ENCODE measurements around the gene CCNI. TPM values are rescaled to one million over a fixed set of nuclear protein-coding genes. Genes with fewer than 3 reads are reported as not detected.
A peak's percentile ranks its signal among the peaks of the same experiment; 100 is the strongest.

Gene CCNI
- total RNA-seq, 1 experiment from 2014 or later = 105 TPM

DNA sequence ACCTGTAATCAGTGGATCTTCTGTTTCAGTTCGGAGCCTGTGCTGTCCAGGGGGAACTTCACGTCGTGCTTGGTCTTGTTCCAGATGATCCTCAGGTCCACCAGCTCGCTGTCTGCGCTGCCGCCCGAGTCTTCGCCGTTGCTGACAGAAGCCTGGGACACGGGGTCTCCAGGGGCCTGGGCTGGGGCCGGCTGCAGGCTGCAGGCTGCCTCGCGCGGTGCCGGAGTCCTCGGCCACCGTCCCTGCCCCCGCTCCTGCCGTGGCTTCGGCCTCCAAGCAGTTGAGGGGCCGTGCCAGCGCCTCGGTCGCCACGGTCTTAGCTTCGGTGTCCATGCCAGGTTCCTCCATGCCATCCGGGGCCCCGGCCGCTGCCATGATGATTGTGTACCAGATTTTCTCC is 37.3 kb upstream of the CCNI start:
- no peaks in the 10 kb centered on the region for H3K36me3 ChIP-seq (ENCODE audit: insufficient read depth, low read length)
- no peak overlapping the region for H3K9ac ChIP-seq (ENCODE audit: low read length)
- no peaks in the 10 kb centered on the region for H3K79me2 ChIP-seq (ENCODE audit: low read length)
- H3K27me3 ChIP-seq (ENCODE audit: low read length) = no peaks in the 10 kb centered on the region
- no peak for DNase-seq
- no peaks in the 10 kb centered on the region for H4K20me1 ChIP-seq (ENCODE audit: insufficient read depth, low read depth, low read length)
- H3K9me2 ChIP-seq (replicated peaks; ENCODE audit: insufficient read depth, low read length) = no peaks in the 10 kb centered on the region
- H2AFZ ChIP-seq (ENCODE audit: low read length) = no peak overlapping the region
- no peaks in the 10 kb centered on the region for H3K4me1 ChIP-seq (ENCODE audit: low read length)
- H3K4me2 ChIP-seq (ENCODE audit: low read depth, low read length, poor library complexity, severe bottlenecking) = no peak overlapping the region
- H3K27ac ChIP-seq (ENCODE audit: low read length) = no peak overlapping the region
- no peaks in the 10 kb centered on the region for H3K9me3 ChIP-seq (ENCODE audit: low read length)
- H3K4me3 ChIP-seq (ENCODE audit: low read length) = no peak overlapping the region

- DNase-seq = no peak
- H3K9me2 ChIP-seq (replicated peaks; ENCODE audit: insufficient read depth, low read length) = no peaks in the 10 kb centered on the region
- no peaks in the 10 kb centered on the region for H3K27me3 ChIP-seq (ENCODE audit: low read length)
- no peak overlapping the region for H3K4me3 ChIP-seq (ENCODE audit: low read length)
- H3K27ac ChIP-seq (ENCODE audit: low read length) = no peak overlapping the region
- no peaks in the 10 kb centered on the region for H3K79me2 ChIP-seq (ENCODE audit: low read length)
- no peaks in the 10 kb centered on the region for H3K36me3 ChIP-seq (ENCODE audit: insufficient read depth, low read length)
- no peaks in the 10 kb centered on the region for H3K9me3 ChIP-seq (ENCODE audit: low read length)
- H3K4me2 ChIP-seq (ENCODE audit: low read depth, low read length, poor library complexity, severe bottlenecking) = no peak overlapping the region
- H4K20me1 ChIP-seq (ENCODE audit: insufficient read depth, low read depth, low read length) = no peaks in the 10 kb centered on the region
- no peaks in the 10 kb centered on the region for H3K4me1 ChIP-seq (ENCODE audit: low read length)
- H2AFZ ChIP-seq (ENCODE audit: low read length) = no peak overlapping the region
- H3K9ac ChIP-seq (ENCODE audit: low read length) = no peak overlapping the region
Observed at GRCh38 chr4:77110730-77111129, 34.9 kb upstream of the CCNI start.

GRCh38 chr4:77104791-77105540 is 29.2 kb upstream of the CCNI start:
- Histone ChIP-seq H3K27me3 (ENCODE audit: low read length) (no peaks in the 10 kb centered on the region), H2AFZ (ENCODE audit: low read length) (no peak overlapping the region), H3K4me2 (ENCODE audit: low read depth, low read length, poor library complexity, severe bottlenecking) (no peak overlapping the region), H3K79me2 (ENCODE audit: low read length) (no peaks in the 10 kb centered on the region), H4K20me1 (ENCODE audit: insufficient read depth, low read depth, low read length) (no peaks in the 10 kb centered on the region), H3K36me3 (ENCODE audit: insufficient read depth, low read length) (no peaks in the 10 kb centered on the region), H3K4me1 (ENCODE audit: low read length) (no peaks in the 10 kb centered on the region), H3K4me3 (ENCODE audit: low read length) (no peak overlapping the region), H3K9me2 (replicated peaks; ENCODE audit: insufficient read depth, low read length) (no peaks in the 10 kb centered on the region), H3K27ac (ENCODE audit: low read length) (no peak overlapping the region), H3K9ac (ENCODE audit: low read length) (no peak overlapping the region), H3K9me3 (ENCODE audit: low read length) (no peaks in the 10 kb centered on the region)
- no peak for DNase-seq

DNA sequence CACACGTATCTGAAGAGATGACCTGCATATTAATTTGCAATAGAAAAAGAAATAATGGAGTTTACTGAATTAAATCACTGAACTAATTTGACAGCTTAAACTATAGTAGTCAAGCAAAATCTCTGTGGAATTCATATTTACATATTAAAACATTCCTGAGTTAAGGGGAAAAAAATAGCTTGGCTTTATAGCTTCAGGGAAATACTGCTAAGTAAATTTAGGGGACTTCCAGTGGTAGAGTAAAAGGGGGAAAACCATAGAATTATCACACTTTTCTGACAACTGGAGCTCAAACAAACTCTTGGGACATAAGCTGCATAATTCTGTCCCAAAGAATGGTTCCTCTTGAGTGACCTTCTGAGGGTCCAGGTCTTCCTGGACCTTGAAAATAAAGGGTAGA is 28.6 kb upstream of the CCNI start:
- H3K4me1 ChIP-seq (ENCODE audit: low read length) = no peaks in the 10 kb centered on the region
- H3K27me3 ChIP-seq (ENCODE audit: low read length) = no peaks in the 10 kb centered on the region
- no peak overlapping the region for H2AFZ ChIP-seq (ENCODE audit: low read length)
- H3K79me2 ChIP-seq (ENCODE audit: low read length) = no peaks in the 10 kb centered on the region
- H3K9me3 ChIP-seq (ENCODE audit: low read length) = no peaks in the 10 kb centered on the region
- H4K20me1 ChIP-seq (ENCODE audit: insufficient read depth, low read depth, low read length) = no peaks in the 10 kb centered on the region
- DNase-seq = no peak
- no peak overlapping the region for H3K9ac ChIP-seq (ENCODE audit: low read length)
- H3K36me3 ChIP-seq (ENCODE audit: insufficient read depth, low read length) = no peaks in the 10 kb centered on the region
- no peak overlapping the region for H3K4me3 ChIP-seq (ENCODE audit: low read length)
- no peak overlapping the region for H3K4me2 ChIP-seq (ENCODE audit: low read depth, low read length, poor library complexity, severe bottlenecking)
- no peak overlapping the region for H3K27ac ChIP-seq (ENCODE audit: low read length)
- H3K9me2 ChIP-seq (replicated peaks; ENCODE audit: insufficient read depth, low read length) = no peaks in the 10 kb centered on the region

- DNase-seq = no peak
- Histone ChIP-seq H3K4me3 (ENCODE audit: low read length) (no peak overlapping the region), H2AFZ (ENCODE audit: low read length) (no peak overlapping the region), H3K79me2 (ENCODE audit: low read length) (no peaks in the 10 kb centered on the region), H3K4me2 (ENCODE audit: low read depth, low read length, poor library complexity, severe bottlenecking) (no peak overlapping the region), H3K9ac (ENCODE audit: low read length) (no peak overlapping the region), H3K9me3 (ENCODE audit: low read length) (no peaks in the 10 kb centered on the region), H4K20me1 (ENCODE audit: insufficient read depth, low read depth, low read length) (no peaks in the 10 kb centered on the region), H3K27me3 (ENCODE audit: low read length) (no peaks in the 10 kb centered on the region), H3K9me2 (replicated peaks; ENCODE audit: insufficient read depth, low read length) (no peaks in the 10 kb centered on the region), H3K36me3 (ENCODE audit: insufficient read depth, low read length) (no peaks in the 10 kb centered on the region), H3K4me1 (ENCODE audit: low read length) (no peaks in the 10 kb centered on the region), H3K27ac (ENCODE audit: low read length) (no peak overlapping the region)
Observed at GRCh38 chr4:77100234-77100633, 24.4 kb upstream of the CCNI start.

GRCh38 chr4:77097611-77098010 is 21.8 kb upstream of the CCNI start:
- H3K27me3 ChIP-seq (ENCODE audit: low read length) = no peaks in the 10 kb centered on the region
- H3K4me1 ChIP-seq (ENCODE audit: low read length) = no peaks in the 10 kb centered on the region
- no peaks in the 10 kb centered on the region for H3K79me2 ChIP-seq (ENCODE audit: low read length)
- no peak overlapping the region for H3K4me2 ChIP-seq (ENCODE audit: low read depth, low read length, poor library complexity, severe bottlenecking)
- no peaks in the 10 kb centered on the region for H4K20me1 ChIP-seq (ENCODE audit: insufficient read depth, low read depth, low read length)
- no peak overlapping the region for H3K27ac ChIP-seq (ENCODE audit: low read length)
- H3K9me2 ChIP-seq (replicated peaks; ENCODE audit: insufficient read depth, low read length) = no peaks in the 10 kb centered on the region
- H2AFZ ChIP-seq (ENCODE audit: low read length) = no peak overlapping the region
- H3K9ac ChIP-seq (ENCODE audit: low read length) = no peak overlapping the region
- no peaks in the 10 kb centered on the region for H3K36me3 ChIP-seq (ENCODE audit: insufficient read depth, low read length)
- no peak overlapping the region for H3K4me3 ChIP-seq (ENCODE audit: low read length)
- DNase-seq = no peak
- H3K9me3 ChIP-seq (ENCODE audit: low read length) = no peaks in the 10 kb centered on the region

DNA sequence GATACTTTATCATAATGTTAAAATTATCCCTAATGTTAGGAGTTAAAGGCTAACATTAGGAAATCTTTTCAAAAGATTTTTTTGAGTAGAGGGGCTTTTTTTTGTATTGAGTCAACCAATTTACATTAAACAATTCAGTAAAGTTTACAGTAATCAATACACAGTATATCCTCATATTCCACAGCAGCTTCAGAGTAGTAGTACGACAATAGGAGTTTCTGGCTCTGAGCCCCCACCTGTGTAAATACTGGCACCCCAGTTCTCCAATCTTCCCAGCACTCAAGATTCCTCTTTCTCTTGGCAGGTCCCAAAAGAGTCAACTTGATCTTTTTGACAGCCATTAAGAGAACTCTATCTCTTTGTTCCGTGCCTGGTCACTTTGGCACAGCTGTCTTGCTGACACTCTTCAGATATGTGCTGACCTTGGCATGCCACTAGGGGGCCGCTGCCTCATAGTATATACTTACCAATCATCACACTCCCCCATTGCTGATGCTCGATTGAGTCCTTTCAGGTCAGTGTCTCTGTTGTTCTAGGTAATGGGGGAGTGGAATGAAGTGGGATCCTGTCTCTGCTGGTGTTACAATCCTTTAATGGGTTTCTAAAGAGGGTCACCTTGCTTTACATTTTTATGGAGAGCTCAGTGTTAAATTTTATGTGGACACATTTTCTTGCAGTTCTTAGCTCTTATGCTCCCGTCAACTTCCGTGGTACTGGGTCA is 19.5 kb upstream of the CCNI start:
- Histone ChIP-seq H3K4me1 (ENCODE audit: low read length) (no peaks in the 10 kb centered on the region), H3K9me2 (replicated peaks; ENCODE audit: insufficient read depth, low read length) (no peaks in the 10 kb centered on the region), H3K9me3 (ENCODE audit: low read length) (no peaks in the 10 kb centered on the region), H3K36me3 (ENCODE audit: insufficient read depth, low read length) (no peaks in the 10 kb centered on the region), H3K27ac (ENCODE audit: low read length) (no peak overlapping the region), H3K4me3 (ENCODE audit: low read length) (no peak overlapping the region), H2AFZ (ENCODE audit: low read length) (no peak overlapping the region), H3K4me2 (ENCODE audit: low read depth, low read length, poor library complexity, severe bottlenecking) (no peak overlapping the region), H3K27me3 (ENCODE audit: low read length) (no peaks in the 10 kb centered on the region), H4K20me1 (ENCODE audit: insufficient read depth, low read depth, low read length) (no peaks in the 10 kb centered on the region), H3K9ac (ENCODE audit: low read length) (no peak overlapping the region), H3K79me2 (ENCODE audit: low read length) (no peaks in the 10 kb centered on the region)
- peak; percentile 76 for DNase-seq

DNA sequence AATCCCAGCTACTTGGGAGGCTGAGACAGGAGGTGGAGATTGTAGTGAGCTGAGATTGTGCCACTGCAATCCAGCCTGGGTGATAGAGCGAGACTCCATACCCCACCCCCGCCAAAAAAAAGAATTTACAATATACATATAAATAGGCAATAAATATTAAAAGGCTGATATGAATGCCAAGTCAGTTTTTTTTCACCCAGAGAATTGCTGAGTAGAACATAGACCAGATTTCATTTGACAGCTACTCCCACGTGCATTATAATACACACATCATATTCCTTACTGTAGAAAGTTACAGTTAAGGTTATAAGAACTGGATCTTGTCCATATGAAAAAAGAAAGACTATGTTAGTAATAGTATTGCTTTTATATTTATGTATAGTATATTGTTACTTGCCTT is 18.7 kb upstream of the CCNI start:
- no peaks in the 10 kb centered on the region for H3K27me3 ChIP-seq (ENCODE audit: low read length)
- no peak overlapping the region for H3K27ac ChIP-seq (ENCODE audit: low read length)
- DNase-seq = no peak
- H3K9me3 ChIP-seq (ENCODE audit: low read length) = no peaks in the 10 kb centered on the region
- no peaks in the 10 kb centered on the region for H3K9me2 ChIP-seq (replicated peaks; ENCODE audit: insufficient read depth, low read length)
- H3K9ac ChIP-seq (ENCODE audit: low read length) = no peak overlapping the region
- no peaks in the 10 kb centered on the region for H3K79me2 ChIP-seq (ENCODE audit: low read length)
- H3K36me3 ChIP-seq (ENCODE audit: insufficient read depth, low read length) = no peaks in the 10 kb centered on the region
- no peaks in the 10 kb centered on the region for H4K20me1 ChIP-seq (ENCODE audit: insufficient read depth, low read depth, low read length)
- no peak overlapping the region for H3K4me3 ChIP-seq (ENCODE audit: low read length)
- H2AFZ ChIP-seq (ENCODE audit: low read length) = no peak overlapping the region
- H3K4me1 ChIP-seq (ENCODE audit: low read length) = no peaks in the 10 kb centered on the region
- H3K4me2 ChIP-seq (ENCODE audit: low read depth, low read length, poor library complexity, severe bottlenecking) = no peak overlapping the region

Data from Karpas-422 (cell line).